SH-SY5Y (cell line): Measurements from ENCODE around the gene NAGLU.
"Not testable (repeated sequence)": the region's sequence is repeated elsewhere in the genome, so short reads cannot be mapped to it uniquely, and the experiment has no call there.

ENCODE experiments used
- GATA2 ChIP-seq: IDR thresholded peaks from 2 replicates; pipeline ENCODE4 v1.6.1; 2011; ENCODE audit warnings: mild to moderate bottlenecking, low read depth, low read length
- GATA3 ChIP-seq: IDR thresholded peaks from 2 replicates; pipeline ENCODE4 v1.6.1; 2011; ENCODE audit warnings: low read depth, mild to moderate bottlenecking, low read length, moderate library complexity

NAGLU gene

GRCh38 chr17:42547698-42548069 lies 11.6 kb downstream of the NAGLU start:
- TF ChIP-seq GATA3 (no peak), GATA2 (no peak)

GRCh38 chr17:42548070-42548837 lies 12.2 kb downstream of the NAGLU start:
- no peak for TF ChIP-seq GATA2
- no peak for TF ChIP-seq GATA3

- TF ChIP-seq GATA2: no peak
Observed at GRCh38 chr17:42548993-42549755, 13.1 kb downstream of the NAGLU start.

- TF ChIP-seq GATA3, GATA2: not testable (repeated sequence)
Observed at GRCh38 chr17:42552736-42553135, 16.7 kb downstream of the NAGLU start, which contains the start of gene HSD17B1. Gene HSD17B1 (plus strand): TSS chr17:42552923. CDS start chr17:42552934, 11 bp downstream.

GRCh38 chr17:42553161-42553818 lies 17.2 kb downstream of the NAGLU start:
- TF ChIP-seq GATA3: no peak

GRCh38 chr17:42553866-42554249 lies 17.8 kb downstream of the NAGLU start:
- TF ChIP-seq GATA3 (no peak), GATA2 (no peak)

- no peak for TF ChIP-seq GATA2
- TF ChIP-seq GATA3: no peak
Observed at GRCh38 chr17:42554250-42555121, 18.4 kb downstream of the NAGLU start.

GRCh38 chr17:42555122-42555622 lies 19.1 kb downstream of the NAGLU start:
- TF ChIP-seq GATA3 (no peak), GATA2 (no peak)

- TF ChIP-seq GATA3 (no peak), GATA2 (no peak)
Observed at GRCh38 chr17:42559075-42559474, 23.0 kb downstream of the NAGLU start.

- TF ChIP-seq GATA3 (no peak), GATA2 (peak; percentile 33; the same call in 1 of the 2 replicates)
Observed at GRCh38 chr17:42560246-42560645, 24.2 kb downstream of the NAGLU start.

GRCh38 chr17:42561897-42562387 lies 25.9 kb downstream of the NAGLU start, which contains the start of gene COASY:
Gene COASY (plus strand): TSS chr17:42562148. CDS start chr17:42562623, 475 bp downstream.
- TF ChIP-seq GATA3 (no peak), GATA2 (peak; percentile 15; the same call in 1 of the 2 replicates)

GRCh38 chr17:42562388-42563142 lies 26.5 kb downstream of the NAGLU start:
- TF ChIP-seq GATA2 (no peak), GATA3 (no peak)
